GM19328 (cell line): ENCODE data around the gene SLCO6A1.
A peak's percentile ranks its signal among the peaks of the same experiment; 100 is the strongest.

Experiments used
- ATAC-seq: cut with Tn5 transposase; IDR thresholded peaks from one replicate; pipeline ENCODE4 v1.9.1; 2021; ENCODE audit warnings: mild to moderate bottlenecking, moderate library complexity; ENCODE audit not compliant: unreplicated experiment

SLCO6A1 gene

GRCh38 chr5:102481054-102481715 is 17.6 kb downstream of the SLCO6A1 start:
- no peak for ATAC-seq

- peak; percentile 79 for ATAC-seq
These were observed 45.1 kb downstream of the SLCO6A1 start for GRCh38 chr5:102453716-102454115.

DNA sequence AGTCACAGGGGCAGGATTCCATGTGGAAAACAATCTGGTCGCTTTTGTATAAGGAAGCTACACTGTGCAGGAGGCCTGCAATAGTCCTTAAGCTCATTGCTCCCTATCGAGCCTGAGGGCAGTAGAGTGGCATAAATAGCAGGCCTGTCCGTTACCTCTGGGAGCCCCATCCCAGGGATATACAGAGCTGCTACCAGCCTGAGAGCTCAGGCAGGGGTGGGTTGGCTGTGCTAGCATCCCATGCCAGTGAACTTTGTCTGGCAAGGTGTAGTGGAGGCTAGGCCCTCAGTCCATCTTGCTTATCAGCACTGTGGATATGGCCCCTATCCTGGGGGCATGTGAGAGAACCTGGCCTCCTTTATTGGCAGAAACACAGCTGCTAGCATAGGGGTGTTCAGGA is 47.7 kb downstream of the SLCO6A1 start:
- ATAC-seq: no peak

GRCh38 chr5:102450313-102450990 is 48.3 kb downstream of the SLCO6A1 start:
- no peak for ATAC-seq

DNA sequence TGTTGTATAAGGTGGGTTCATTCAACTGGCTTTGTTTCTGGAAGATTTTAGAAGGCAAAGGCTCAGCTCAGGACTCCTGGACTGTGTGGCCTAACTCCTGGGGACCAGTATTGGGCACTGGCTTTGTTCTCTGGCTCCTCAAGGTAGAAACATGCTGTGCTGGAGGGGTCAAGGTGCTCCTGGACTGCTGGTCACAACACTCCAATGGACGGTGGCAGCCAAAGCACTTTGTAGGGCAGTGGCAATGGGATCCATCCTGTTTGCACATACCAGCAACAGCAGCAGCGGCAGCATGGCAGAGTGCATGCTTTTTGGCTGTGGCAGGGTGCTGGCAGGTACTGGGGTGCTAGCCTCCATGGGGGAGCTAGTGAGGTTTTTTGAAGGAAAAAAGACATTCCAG is 65.3 kb downstream of the SLCO6A1 start:
- ATAC-seq: no peak

- no peak for ATAC-seq
These were observed 77.2 kb downstream of the SLCO6A1 start for GRCh38 chr5:102421647-102422046.

GRCh38 chr5:102418531-102418930 is 80.3 kb downstream of the SLCO6A1 start:
- ATAC-seq: no peak

- no peak for ATAC-seq
These were observed 84.4 kb downstream of the SLCO6A1 start for GRCh38 chr5:102414448-102414847.

- ATAC-seq: no peak
These were observed 110.6 kb downstream of the SLCO6A1 start for GRCh38 chr5:102388235-102388634.

DNA sequence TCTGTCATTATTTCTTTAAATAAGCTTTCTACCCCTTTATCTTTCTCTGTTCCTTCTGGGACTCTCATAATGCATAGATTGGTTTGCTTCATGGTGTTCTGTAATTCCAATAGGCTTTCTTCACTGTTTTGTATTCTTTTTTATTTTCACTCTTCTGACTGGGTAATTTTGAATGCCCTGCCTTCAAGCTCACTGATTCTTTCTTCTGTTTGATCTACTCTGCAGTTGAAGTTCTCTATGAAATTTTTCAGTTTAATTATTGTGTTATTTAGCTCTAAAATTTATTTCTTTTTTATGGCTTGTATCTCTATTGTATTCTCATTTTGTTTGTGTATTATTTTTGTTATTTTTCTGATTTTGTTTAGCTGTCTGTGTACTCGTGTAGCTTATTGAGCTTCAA is 113.4 kb downstream of the SLCO6A1 start:
- no peak for ATAC-seq

GRCh38 chr5:102380174-102380573 is 118.6 kb downstream of the SLCO6A1 start:
- ATAC-seq: no peak

GRCh38 chr5:102375876-102376275 is 122.9 kb downstream of the SLCO6A1 start:
- no peak for ATAC-seq

DNA sequence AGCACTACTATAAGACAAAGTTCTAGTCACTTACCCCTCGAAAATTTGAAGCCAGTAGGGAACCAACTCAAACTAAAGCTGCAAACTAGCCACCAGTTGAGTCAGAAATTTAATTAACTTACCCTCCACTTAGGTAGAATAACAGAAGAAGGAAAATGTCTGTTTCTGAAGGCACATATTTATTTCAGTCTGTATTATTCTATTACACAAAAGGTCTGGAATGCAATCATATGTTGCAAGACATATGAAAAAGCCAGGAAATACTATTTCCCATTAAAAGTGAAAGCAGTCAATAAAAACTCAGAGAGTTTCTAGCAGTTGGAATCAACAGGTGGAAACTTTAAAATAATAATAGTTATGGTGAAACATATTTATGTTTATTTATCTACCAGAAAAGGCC is 123.5 kb downstream of the SLCO6A1 start:
- ATAC-seq: no peak

- ATAC-seq: no peak
These were observed 130.4 kb downstream of the SLCO6A1 start for GRCh38 chr5:102368392-102368791.

GRCh38 chr5:102341681-102342288 is 157.0 kb downstream of the SLCO6A1 start:
- ATAC-seq: no peak

DNA sequence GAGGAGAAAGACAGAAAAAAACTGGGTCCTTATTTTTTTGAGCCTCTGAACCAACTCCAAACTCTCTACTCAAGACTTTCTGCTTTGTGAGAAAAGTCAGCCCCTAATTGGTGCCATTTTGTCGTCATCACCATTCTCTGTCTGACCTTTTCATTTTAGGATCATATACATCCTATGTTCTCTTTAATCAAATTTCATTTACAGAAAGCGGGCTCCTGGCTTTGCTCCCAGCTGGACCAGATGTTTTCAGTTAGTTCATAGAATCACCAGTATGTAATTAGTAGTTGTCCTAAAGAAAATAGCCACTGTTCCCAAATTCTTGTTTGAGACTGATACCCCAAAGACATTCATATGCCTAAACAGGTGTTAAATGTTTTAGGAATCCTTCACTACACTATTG is 174.1 kb downstream of the SLCO6A1 start:
- no peak for ATAC-seq
